GM18517 (cell line): ENCODE data around the gene PNPLA2.

ENCODE experiments used
- ATAC-seq: cut with Tn5 transposase; IDR thresholded peaks from one replicate; pipeline ENCODE4 v1.9.1; 2021; ENCODE audit warnings: mild to moderate bottlenecking, moderate library complexity; ENCODE audit not compliant: unreplicated experiment

PNPLA2 gene

DNA sequence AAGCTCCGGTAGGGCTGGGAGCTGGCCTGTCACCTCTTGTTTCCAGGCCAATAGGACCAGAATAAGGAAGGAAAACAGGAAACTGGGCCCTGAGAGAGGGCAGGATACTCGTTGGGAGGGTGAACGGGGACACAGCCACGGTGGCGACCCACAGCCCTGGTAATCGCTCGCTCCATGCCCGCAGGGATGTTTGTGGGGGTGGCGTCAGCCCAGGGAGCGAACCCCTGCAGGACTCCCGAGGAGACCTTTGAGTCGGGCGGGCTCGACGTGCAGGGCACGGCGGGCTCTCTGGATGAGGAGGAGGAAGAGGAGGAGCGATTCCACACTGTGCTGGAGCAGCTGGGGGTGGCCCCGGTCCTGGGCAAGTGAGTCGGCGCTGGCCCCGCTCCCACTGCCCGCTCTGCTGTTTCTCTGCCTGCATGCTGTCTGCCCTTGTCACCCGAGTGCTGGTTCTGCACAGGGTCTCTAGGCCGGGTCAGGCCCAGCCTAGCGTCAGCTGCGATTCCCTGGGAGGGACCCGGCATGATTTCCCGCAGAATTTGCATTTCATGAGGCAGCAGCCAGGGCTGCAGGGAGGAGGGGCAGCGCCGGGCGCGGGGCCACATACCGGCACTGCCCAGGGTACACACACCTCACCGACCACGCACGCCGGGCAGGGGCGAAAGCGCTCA lies 10.6 kb downstream of the PNPLA2 start:
- no peak for ATAC-seq

DNA sequence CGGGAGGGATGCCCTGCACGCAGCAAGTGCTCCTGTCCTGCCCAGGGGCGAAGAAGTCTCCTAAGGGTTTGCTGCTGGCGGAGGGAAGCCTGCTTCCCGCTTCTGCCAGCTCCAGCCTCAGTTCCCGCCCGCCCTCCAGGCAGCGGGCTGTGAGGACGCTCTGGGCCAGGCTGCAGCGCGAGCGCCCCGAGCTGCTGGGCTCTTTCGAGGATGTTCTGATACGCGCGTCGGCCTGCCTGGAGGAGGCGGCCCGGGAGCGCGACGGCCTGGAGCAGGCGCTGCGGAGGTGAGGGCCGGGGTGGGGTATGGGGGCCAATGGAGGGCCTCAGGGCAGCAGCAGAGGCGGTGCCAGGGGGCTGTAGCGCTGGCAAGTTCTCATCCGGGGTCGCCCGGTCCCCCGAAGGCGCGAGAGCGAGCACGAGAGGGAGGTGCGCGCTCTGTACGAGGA lies 11.2 kb downstream of the PNPLA2 start:
- ATAC-seq = no peak

DNA sequence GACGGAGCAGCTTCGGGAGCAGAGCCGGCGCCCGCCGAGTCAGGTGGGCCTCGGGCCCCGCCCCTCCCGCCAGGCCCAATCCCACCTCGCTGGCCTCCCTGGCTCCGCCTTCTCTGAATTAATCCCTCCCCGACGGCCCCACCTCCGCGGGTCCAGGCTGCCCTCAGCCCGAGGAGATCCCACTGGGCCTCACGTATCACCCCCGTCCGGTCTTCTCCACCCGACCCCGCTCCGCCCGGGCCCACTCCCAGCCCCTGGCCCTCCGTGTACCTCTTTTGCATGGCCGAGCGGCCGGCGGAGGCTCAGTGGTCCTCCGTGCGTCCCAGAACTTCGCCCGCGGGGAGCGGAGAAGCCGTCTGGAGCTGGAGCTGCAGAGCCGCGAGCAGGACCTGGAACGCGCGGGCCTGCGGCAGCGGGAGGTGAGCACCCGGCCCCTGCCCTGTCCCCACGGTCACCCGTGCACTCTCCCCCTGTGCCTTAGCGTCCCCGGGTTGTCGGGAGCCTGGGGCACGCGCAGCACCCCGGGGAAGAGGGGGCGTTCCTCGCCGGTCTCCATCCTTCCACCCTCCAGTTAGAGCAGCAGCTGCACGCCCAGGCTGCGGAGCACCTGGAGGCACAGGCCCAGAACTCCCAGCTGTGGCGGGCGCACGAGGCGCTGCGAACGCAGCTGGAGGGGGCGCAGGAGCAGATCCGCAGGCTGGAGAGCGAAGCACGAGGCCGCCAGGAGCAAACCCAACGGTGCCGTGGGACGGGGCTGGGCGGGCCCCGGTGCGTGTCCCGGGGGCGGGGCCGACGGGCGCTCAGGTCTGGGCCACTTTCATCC lies 11.8 kb downstream of the PNPLA2 start:
- no peak for ATAC-seq

DNA sequence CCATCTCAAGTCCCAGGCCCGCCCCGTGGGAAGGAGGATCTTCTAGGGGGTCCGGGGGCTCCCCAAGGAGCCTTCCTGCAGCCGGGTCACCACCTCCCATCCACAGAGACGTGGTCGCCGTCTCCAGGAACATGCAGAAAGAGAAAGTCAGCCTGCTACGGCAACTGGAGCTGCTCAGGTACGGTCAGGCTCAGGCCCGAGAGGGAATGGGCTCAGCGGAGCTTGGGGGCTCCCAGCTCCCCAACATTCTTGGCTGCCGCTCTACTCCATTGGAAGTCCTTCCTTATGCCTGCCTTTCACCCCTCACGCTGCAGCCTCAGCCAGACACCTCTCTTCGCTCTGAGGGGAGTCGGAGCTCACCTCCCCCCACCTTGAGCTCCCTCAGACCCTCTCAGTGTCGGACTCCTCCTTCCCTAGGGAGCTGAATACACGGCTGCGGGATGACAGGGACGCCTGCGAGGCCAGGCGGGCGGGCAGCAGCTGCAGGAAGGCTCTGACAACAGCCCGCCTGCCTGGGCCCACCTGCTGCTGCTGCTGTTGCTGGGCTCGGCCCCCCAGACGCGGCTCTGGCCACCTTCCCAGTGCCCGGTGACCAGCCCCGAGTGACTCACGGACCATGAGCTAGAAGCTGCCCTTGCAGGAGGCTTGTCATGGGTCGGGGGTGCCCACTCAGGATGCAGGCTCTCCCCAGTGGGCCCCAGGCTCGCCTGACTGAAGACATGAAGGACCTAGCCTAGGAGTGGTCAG lies 12.6 kb downstream of the PNPLA2 start:
- ATAC-seq = no peak

DNA sequence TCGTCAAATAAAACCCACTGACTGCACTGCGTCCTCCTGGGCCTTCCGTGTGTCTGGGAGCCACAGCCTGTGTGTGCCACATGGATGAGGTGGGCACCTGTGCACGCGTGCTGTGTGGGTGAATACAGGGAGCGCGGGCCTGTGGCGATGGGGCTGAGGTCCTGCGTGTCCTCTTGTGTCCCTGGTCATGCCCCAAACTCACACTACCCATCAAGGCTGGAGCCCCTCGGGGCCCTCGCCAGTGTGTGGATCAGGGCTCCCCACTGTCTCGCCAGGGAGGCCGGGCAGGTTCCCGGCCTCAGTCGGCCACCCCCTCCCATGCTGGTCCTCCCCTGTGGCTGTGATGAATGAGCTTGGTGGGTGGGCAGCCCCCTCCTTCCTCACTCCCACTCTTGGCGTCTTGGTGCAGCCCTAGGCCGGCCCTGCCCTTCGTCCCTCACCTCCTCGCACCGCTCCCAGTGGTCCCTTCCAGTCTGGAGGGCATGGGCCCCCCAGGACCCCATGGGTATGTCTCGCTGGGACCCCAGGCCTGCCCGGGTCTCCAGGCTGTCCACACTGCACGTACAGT lies 13.3 kb downstream of the PNPLA2 start:
- ATAC-seq = no peak

DNA sequence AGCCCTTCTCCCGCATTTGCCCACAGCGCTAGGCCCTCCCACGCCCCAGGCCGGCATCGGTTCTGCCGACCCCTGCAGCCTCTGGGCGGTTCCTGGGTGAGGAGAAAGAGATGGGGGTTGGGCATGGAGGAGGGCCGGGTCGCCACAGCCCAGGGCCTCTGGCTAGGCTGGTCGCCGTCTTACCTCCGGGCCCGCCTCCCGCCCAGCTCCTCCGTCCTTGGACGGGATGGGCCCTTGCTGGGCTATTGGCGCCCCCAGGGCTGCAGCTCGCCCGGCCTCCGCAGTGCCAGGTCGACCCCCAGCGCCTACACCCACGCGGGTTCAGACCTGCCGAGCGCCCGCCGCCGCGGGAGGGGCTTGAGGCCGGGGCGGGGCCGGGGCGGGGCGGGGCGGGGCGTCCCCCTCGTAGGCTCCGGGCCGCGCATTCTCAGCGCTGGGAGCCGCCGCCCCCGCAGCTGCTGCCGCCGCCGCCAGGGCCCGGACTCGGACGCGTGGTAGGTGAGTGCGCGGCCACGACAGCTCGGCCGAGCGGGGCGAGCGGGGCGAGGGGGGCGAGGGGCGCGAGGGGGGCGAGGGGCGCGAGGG lies 13.9 kb downstream of the PNPLA2 start, which contains the start of gene CD151:
Gene CD151, plus strand, starts transcription at position 424 of the 585 bp plus-strand sequence. CDS start 3,118 bp downstream, outside the sequence.
- ATAC-seq = no peak

DNA sequence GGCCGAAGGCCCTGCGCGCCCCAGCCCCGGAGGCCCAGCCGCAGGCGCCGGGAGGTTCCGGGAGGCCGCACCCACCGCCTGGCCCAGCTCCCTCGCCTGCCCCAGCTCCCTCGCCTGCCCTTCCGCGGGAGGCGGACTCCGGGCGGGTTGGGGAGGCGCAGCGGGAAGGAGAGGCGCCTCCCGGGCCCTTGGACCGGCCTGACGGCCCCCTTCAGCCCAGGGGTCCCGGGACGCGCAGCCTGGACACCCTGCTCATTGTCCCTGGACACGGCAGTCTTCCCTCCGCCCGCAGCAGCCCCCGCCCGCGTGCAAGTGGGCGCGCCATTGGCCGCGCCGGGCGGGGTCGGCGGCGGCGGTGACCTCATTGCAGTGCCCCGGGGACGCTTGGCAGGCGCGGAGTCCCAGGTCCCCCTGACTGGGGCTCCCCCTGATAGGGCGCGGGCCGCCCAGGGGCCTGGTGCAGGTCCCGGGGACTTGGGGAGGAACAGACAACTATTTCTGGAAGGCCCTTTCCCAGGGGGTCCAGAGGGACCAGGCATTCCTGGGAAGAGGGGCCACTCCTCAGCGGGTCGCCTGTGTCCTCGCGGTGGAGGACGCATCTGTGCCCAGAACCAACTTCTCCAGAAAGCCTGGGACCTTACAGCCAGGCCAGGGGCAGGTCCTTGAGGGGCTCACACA lies 14.5 kb downstream of the PNPLA2 start:
- ATAC-seq = no peak

DNA sequence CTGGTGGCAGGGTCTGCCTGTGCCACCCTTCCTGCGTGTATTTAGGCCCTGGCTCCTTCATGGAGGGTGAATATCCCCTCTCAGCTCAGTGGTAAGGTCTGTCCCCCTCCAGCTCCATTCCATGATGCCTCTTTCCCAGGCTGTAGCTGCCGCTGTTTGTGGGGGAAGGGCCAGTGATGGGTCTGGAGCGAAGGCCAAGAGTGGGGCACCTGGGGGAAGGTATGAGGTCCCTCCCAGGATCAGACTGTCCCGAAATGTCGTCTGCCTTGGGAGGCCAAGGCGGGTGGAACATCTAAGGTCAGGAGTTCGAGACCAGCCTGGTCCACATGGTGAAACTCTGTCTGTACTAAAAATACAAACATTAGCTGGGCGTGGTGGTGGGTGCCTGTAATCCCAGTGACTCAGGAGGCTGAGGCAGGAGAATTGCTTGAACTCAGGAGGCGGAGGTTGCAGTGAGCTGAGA lies 15.2 kb downstream of the PNPLA2 start:
- no peak for ATAC-seq

DNA sequence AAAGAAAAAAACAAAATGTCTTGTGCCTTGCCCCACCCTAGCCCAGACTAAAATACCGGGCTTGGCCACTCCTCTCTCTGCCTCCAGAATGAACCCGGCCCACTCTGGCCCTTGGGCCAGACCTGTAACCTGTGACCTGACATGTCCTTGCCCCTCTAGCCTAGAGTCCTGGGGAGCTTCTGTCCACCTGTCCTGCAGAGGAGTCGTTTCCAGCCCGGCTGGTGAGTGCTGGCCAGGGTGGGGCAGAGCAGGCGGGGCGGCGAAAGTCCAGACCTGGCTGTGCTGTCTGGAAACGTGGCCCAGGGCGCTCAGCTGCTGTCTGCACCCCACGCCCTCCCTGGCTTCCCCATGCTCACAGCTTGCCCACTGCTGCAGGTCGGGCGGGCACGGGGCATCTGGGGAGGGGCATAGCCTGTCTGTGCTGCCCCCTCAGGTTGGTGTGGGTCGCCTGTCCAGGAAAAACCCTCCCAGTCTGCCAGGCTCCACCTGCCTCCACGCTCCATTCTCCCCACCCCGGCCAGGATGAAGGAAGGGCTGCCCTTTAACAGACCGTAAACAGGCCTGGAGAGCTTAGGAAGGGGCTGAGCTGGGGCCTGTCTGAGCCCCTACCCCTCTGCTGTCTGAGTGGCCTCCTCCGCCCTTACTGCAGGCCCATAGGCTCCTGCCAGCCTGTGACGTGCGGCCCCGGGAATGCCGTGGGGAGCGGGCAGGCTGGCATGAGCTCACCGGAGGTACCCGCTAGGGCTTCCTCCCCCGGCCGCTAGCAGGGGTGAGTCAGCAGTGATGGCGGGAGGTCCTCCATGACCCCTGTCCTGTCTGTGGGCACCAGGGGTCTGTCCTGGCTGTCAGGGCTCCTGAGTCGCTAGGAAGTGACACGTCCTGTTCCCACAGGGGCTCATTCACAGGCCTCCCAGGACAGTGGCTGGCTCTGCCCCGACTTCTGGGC lies 15.9 kb downstream of the PNPLA2 start:
- no peak for ATAC-seq

DNA sequence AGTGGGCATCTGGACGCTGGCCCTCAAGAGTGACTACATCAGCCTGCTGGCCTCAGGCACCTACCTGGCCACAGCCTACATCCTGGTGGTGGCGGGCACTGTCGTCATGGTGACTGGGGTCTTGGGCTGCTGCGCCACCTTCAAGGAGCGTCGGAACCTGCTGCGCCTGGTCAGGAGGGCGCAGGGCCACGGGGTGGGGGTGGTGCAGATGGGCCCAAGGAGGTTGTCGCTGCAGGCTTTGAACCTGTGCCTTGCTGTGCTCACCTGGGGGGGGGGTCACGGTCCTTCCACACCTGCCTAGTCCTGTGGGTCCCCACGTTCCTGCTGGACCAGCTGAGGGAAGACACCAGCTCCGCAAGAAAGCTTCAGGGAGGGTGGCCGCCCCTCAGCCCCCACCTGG lies 17.6 kb downstream of the PNPLA2 start:
- no peak for ATAC-seq

DNA sequence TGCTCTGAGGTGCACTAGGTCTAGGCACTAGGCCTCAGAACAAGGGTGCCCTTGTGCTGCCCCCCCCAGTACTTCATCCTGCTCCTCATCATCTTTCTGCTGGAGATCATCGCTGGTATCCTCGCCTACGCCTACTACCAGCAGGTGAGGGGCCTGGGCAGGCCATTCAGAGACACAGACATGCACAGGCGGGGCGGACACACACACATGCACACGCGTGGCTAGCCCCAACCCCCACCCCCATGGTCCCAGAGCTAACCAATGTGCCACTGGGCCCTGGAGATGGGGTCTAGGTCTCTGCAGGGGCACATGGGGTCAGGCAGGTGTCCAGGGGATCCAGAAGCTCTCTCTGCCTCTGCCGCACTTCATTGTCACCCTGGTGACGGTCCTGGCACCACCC lies 18.0 kb downstream of the PNPLA2 start:
- ATAC-seq = no peak

DNA sequence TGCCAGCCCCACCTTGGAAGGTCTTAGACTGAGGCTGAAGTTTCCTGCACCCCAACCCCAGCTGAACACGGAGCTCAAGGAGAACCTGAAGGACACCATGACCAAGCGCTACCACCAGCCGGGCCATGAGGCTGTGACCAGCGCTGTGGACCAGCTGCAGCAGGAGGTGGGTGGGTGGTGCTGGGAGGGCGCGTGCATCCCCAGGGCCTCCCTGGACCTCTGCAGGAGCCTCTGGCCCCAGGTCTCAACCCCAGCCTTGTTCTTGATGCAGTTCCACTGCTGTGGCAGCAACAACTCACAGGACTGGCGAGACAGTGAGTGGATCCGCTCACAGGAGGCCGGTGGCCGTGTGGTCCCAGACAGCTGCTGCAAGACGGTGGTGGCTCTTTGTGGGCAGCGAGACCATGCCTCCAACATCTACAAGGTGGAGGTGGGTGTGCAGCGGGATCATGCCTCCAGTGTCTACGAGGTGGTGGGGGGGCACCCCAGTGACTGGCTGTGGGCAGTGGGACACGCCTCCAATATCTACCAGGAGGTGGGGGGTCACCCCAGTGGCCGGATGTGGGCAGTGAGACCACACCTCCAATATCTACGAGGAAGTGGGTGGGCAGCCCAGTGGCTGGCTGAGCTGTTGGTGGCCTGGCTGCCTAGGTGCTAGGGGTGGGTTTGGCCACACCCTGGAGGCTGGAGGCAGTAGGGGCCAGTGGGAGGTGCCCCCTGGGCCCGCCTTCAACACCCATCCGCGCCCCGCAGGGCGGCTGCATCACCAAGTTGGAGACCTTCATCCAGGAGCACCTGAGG lies 18.7 kb downstream of the PNPLA2 start:
- ATAC-seq = no peak

DNA sequence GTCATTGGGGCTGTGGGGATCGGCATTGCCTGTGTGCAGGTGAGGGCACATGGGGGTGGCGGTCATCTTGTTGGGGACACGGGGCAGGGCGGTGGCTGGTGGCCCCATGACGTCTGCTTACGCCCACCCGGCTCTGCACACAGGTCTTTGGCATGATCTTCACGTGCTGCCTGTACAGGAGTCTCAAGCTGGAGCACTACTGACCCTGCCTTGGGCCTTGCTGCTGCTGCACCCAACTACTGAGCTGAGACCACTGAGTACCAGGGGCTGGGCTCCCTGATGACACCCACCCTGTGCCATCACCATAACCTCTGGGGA lies 19.2 kb downstream of the PNPLA2 start:
- no peak for ATAC-seq

DNA sequence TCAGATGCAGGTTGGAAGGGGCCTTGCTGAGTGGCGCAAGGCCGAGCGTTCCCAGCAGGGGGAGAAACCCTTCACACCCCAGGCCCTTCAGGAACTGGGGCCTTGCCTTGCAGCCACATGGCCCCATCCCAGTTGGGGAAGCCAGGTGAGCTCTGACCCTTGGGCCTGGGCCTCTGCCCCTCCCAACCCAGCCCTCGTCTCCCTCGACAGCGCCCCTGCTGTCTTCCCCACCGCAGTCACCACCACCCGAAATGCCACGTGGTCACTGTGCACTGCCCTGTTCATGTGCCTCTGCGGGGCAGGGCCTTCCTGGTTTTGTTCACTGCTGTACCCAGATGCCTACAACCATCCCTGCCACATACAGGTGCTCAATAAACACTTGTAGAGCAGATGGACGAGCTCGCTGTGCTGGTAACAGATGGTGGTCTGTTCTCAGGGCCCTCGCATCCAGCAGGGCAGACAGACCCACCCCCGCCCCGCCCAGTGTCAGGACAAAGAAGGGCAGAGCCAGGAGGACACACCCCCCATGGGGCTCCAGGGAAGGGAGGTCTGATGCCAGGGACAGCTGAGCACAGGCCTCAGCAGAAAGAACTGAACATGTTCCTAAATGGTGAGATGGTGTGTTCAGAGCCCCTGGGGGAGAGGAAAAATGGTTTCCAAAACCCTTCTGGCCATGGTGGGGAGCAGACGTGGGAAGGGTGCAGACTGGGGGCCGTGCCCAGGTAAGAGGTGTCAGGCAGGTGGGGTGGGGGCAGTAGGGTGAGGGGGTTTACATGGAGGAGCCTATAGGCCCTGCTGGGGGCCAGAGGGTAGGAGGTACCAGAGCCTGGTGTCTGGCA lies 19.9 kb downstream of the PNPLA2 start:
- ATAC-seq = no peak

DNA sequence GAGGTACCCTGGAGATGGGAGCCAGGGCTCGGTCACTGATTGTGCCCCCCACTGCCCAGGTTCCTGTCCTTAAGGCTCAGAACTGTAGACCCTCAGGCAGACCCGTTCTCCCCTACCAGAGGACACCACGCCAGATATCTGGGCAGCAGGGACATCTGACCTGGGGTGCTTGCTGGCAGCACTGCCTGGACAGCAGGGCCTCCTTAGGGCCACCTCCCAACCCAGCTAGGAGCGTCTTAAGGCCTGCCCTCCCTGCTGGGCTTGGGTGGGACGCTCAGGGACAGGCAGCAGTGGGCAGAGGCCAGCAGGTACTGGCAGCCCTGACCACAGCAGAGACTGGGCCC lies 20.5 kb downstream of the PNPLA2 start:
- ATAC-seq = no peak

DNA sequence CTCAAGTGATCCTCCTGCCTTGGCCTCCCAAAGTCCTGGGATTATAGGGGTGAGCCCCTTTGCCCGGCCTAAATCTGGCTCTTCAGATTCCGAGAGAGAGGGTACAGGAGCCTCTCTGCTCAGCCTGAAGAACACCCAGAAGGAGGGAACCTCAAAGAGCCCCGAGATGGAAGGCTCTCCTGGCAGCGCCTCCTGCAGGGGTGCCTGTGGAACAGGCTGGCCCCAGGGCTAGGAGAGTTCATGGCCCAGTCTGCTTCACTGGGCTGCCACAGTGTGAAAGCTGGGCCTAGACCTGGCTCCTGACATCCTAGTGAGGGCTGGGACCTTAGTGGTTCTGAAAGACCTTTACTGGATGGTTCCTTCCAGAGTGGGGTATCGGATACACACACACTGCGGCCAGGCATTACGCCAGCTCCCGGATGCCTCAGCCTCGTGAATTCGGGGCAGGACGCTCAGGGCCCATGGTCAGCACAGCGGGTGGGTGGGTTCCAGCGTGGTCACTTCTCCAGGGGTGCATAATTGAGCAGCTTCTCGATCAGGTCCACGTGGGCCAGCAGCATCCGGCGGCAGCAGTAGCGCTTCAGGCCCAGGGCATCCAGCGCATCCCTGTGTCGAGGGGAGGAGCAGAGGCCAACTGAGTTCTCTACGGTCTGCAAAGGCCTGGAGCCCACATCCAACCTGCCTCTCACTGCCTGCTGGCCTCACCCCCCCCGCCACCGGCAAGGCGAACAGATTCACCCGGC lies 21.3 kb downstream of the PNPLA2 start:
- ATAC-seq = no peak

DNA sequence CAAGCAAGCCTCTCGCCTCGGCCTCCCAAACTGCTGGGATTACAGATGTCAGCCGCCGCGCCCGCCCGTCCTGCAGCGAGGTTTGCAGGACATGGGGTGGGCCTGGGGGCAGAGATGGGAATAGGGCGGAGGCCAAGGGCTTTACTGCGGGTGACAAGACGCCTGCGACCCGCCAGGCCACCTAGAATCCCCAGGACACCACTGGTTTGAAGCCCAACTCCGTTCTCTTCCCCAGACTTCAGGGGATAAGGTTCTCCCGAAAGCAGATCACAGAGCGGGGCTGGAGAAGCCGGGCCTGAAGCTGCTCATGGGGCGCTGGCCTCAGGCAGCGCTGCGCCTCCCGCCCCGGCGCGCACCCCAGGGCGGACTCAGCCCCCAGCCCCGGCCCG lies 23.3 kb downstream of the PNPLA2 start:
- ATAC-seq = peak; percentile 21
